ENCODE results near the gene CRB2. TPM values are rescaled to one million over a fixed set of nuclear protein-coding genes. Genes with fewer than 3 reads are reported as not detected.

The CRB2 gene
- total RNA-seq, 1 experiment from 2014 or later, result 0.07 TPM

- ChIA-PET RAD21 (ENCODE audit: low non-redundant PET in 1 of 2, low total read pairs in 2 of 2, uncharacterized antibody in 2 of 2, unreplicated experiment in 2 of 2) (interaction anchor here (0.6 to 1.1 kb wide), 3 partner anchors 34 to 249 kb away, joined by 3 read pairs; no protein-coding TSS in a partner anchor), CTCF (interaction anchor here (1.0 to 3.6 kb wide), 12 partner anchors 11 to 886 kb away, joined by 3 to 37 read pairs (median 4); partner anchors contain the start of gene ZBTB6), POLR2A (no interaction called here)
- no peak for DNase-seq (ENCODE audit: low read depth, low spot score)
- Histone ChIP-seq H3K79me2 (ENCODE audit: insufficient read depth, low read length) (no peaks in the 10 kb centered on the region), H3K9ac (ENCODE audit: low read length) (no peak overlapping the region), H3K9me3 (ENCODE audit: control insufficient read depth in 1 of 2, insufficient read depth in 1 of 2, low read depth in 1 of 2, low read length in 2 of 2) (no peaks in the 10 kb centered on the region; a peak in 1 of 4 replicates), H4K20me1 (ENCODE audit: insufficient read depth) (no peaks in the 10 kb centered on the region), H2AFZ (ENCODE audit: low read depth, low read length, poor library complexity, severe bottlenecking) (no peak overlapping the region), H3K36me3 (ENCODE audit: control insufficient read depth in 1 of 2, insufficient read depth in 2 of 2, low read length in 2 of 2) (no peaks in the 10 kb centered on the region), H3K4me1 (ENCODE audit: control insufficient read depth in 1 of 2, insufficient read depth in 2 of 2, low read length in 2 of 2) (peaks cover 0 to 16% of the 10 kb centered on the region in 2 experiments; a peak in 2 of 4 replicates), H3K27me3 (ENCODE audit: insufficient read depth, low read length) (no peaks in the 10 kb centered on the region), H3K27ac (ENCODE audit: low read depth, low read length) (no peak overlapping the region), H3K4me3 (replicated peaks in 1 of 2; ENCODE audit: low read depth in 1 of 2, low read length in 2 of 2) (no peak overlapping the region), H3K9me2 (ENCODE audit: insufficient read depth) (no peaks in the 10 kb centered on the region), H3K4me2 (ENCODE audit: low read length) (no peak overlapping the region)
- intact Hi-C loops (cut with micrococcal nuclease), result loop anchor here (1.0 to 10.0 kb wide), 6 partner anchors 248 to 1256 kb away; partner anchors contain the start of genes PDCL and TTLL11
- no TSS peak for BruUV-seq (replicated peaks)
- TF ChIP-seq SRF (IDR thresholded peaks at IDR 0.05; ENCODE audit: low read depth), result no peak
- no peak for TF ChIP-seq EZH2phosphoT487 (IDR thresholded peaks at IDR 0.05; ENCODE audit: borderline replicate concordance)
- TF ChIP-seq ZNF274 (IDR thresholded peaks at IDR 0.05; ENCODE audit: low read depth, low read length), result no peak
- TF ChIP-seq SP1 (IDR thresholded peaks at IDR 0.05; ENCODE audit: low read depth), result no peak
- no peak for TF ChIP-seq CBX3 (IDR thresholded peaks at IDR 0.05; ENCODE audit: low read depth)
- TF ChIP-seq ZBTB33 (IDR thresholded peaks at IDR 0.05; ENCODE audit: extremely low read depth, insufficient replicate concordance, low read length), result no peak
- TF ChIP-seq TCF7L2 (IDR thresholded peaks at IDR 0.05; ENCODE audit: borderline replicate concordance, extremely low read depth, insufficient read depth, insufficient read length), result no peak
- TF ChIP-seq ELF1 (IDR thresholded peaks at IDR 0.05; ENCODE audit: borderline replicate concordance, low read depth), result no peak
- TF ChIP-seq YY1 (IDR thresholded peaks at IDR 0.05; ENCODE audit: extremely low read depth, insufficient replicate concordance, low read depth, low read length), result no peak
- no peak for TF ChIP-seq ZFX (IDR thresholded peaks at IDR 0.05)
- TF ChIP-seq POLR2AphosphoS5 (IDR thresholded peaks at IDR 0.05; ENCODE audit: low read depth, low read length), result no peak
- TF ChIP-seq CTCF (IDR thresholded peaks at IDR 0.05 in 2 of 3, conservative IDR thresholded peaks at IDR 0.05 in 1 of 3; ENCODE audit: borderline replicate concordance in 1 of 3, insufficient read depth in 1 of 3, low read depth in 2 of 3, low read length in 2 of 3), result no peak
- TF ChIP-seq FOSL1 (IDR thresholded peaks at IDR 0.05; ENCODE audit: low read depth), result no peak
- no peak for TF ChIP-seq RAD21 (IDR thresholded peaks at IDR 0.05; ENCODE audit: low read depth)
- no peak for TF ChIP-seq ATF3 (IDR thresholded peaks at IDR 0.05)
- no peak for ATAC-seq
Observed at GRCh38 chr9:123350590-123351310, 5.2 kb upstream of the CRB2 start.
